Common myeloid progenitor, CD34-positive (primary cell): Measurements from ENCODE around the gene TMEM178B.
"Not testable (repeated sequence)": the region's sequence is repeated elsewhere in the genome, so short reads cannot be mapped to it uniquely, and the experiment has no call there.

Experiments used
- CTCF ChIA-PET: fragments of 350-600 bp; sonication (Branson Sonifier 250); formaldehyde crosslinking; loops from one replicate; lab custom pipeline; 2021; ENCODE audit warnings: antibody characterized with exemption; lab: Charles Lee
- POLR2A ChIA-PET: fragments of 350-600 bp; sonication (Branson Sonifier 250); formaldehyde crosslinking; loops from one replicate; lab custom pipeline; 2021; ENCODE audit warnings: antibody characterized with exemption; lab: Charles Lee
- DNase-seq, 3 donors: peaks; one replicate each; pipeline versions ENCODE4 v3.0.0 to v3.0.0-alpha.2; 2013
- H3K27ac ChIP-seq, 2 experiments: 1 replicate in 1 of 2; 2 replicates in 1 of 2; pipeline ENCODE4 v1.7.0; 2013; ENCODE audit warnings: inconsistent platforms in 2 of 2, low read length in 2 of 2, mild to moderate bottlenecking in 2 of 2, low read depth in 1 of 2, moderate library complexity in 1 of 2; ENCODE audit not compliant: severe bottlenecking in 2 of 2, insufficient read depth in 1 of 2, poor library complexity in 1 of 2
- H3K27me3 ChIP-seq, 5 experiments: replicated peaks in 2 of 5; 1 replicate in 3 of 5; 2 replicates in 2 of 5; pipeline versions ENCODE4 v1.6.1 to v1.7.0; 2013; ENCODE audit warnings: low read length in 4 of 5, mild to moderate bottlenecking in 2 of 5, moderate library complexity in 2 of 5, inconsistent platforms in 1 of 5; ENCODE audit not compliant: insufficient read depth in 5 of 5, control insufficient read depth in 4 of 5
- H3K36me3 ChIP-seq, 4 experiments: 1 replicate in 2 of 4; 2 replicates in 2 of 4; pipeline versions ENCODE4 v1.6.1 to v1.7.0; 2013; ENCODE audit warnings: low read length in 3 of 4, control low read depth in 1 of 4, mild to moderate bottlenecking in 1 of 4; ENCODE audit not compliant: control insufficient read depth in 4 of 4, insufficient read depth in 4 of 4
- H3K4me1 ChIP-seq, 4 experiments: 1 replicate in 3 of 4; 2 replicates in 1 of 4; pipeline versions ENCODE4 v1.6.1 to v1.7.1; 2013; ENCODE audit warnings: low read length in 3 of 4, mild to moderate bottlenecking in 3 of 4, control low read depth in 1 of 4, inconsistent platforms in 1 of 4, moderate library complexity in 1 of 4; ENCODE audit not compliant: control insufficient read depth in 4 of 4, insufficient read depth in 4 of 4; ENCODE audit errors: control extremely low read depth in 1 of 4
- H3K4me3 ChIP-seq, 7 experiments: 1 replicate in 4 of 7; 2 replicates in 3 of 7; pipeline versions ENCODE4 v1.5.1 to v1.7.0; 2013; ENCODE audit warnings: mild to moderate bottlenecking in 7 of 7, low read length in 6 of 7, moderate library complexity in 6 of 7, inconsistent platforms in 2 of 7, low read depth in 2 of 7, control low read depth in 1 of 7; ENCODE audit not compliant: insufficient read depth in 4 of 7, control insufficient read depth in 1 of 7; ENCODE audit errors: extremely low read depth in 1 of 7
- H3K9me3 ChIP-seq, 5 experiments: 1 replicate in 4 of 5; 2 replicates in 1 of 5; pipeline versions ENCODE4 v1.6.1 to v1.7.1; 2013; ENCODE audit warnings: low read length in 4 of 5, mild to moderate bottlenecking in 2 of 5, inconsistent platforms in 1 of 5, low read depth in 1 of 5, moderate library complexity in 1 of 5; ENCODE audit not compliant: control insufficient read depth in 4 of 5, insufficient read depth in 2 of 5; ENCODE audit errors: control extremely low read depth in 1 of 5
- WGBS: methylation state at CpG from one replicate; pipeline ENCODE4 v1.1.5; 2013; ENCODE audit not compliant: insufficient coverage; 5-methylcytosine and 5-hydroxymethylcytosine counted together

Gene TMEM178B

DNA sequence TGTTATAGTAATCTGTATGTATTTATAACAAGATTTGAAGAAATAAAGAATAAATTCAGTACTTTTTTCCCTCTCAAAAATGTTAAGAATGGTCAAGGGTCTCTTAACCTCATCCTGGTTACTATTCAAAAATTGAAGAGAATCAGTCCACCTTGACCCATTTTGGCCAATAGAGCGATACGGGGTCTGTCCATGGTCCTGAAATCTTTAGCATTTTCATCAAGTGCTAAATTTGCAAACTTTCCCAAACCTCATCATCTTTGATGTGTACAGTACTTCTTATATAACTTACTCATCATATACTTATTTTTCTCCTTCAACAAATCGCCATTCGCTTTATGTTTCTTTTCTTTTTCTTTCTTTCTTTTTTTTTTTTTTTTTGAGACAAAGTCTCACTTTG is 23.6 kb downstream of the TMEM178B start:
- WGBS = 75% methylated on average over 4 of the region's 4 CpGs
- DNase-seq = peak in 2 of 3 donors; percentile 42 to 44
- Histone ChIP-seq H3K4me1 (no peaks in the 10 kb centered on the region), H3K27ac (no peak overlapping the region), H3K27me3 (peaks cover 0 to 6% (median 0%) of the 10 kb centered on the region in 5 experiments), H3K9me3 (no peaks in the 10 kb centered on the region), H3K36me3 (no peaks in the 10 kb centered on the region), H3K4me3 (no peak overlapping the region)
- ChIA-PET POLR2A (no interaction called here), CTCF (no interaction called here)

DNA sequence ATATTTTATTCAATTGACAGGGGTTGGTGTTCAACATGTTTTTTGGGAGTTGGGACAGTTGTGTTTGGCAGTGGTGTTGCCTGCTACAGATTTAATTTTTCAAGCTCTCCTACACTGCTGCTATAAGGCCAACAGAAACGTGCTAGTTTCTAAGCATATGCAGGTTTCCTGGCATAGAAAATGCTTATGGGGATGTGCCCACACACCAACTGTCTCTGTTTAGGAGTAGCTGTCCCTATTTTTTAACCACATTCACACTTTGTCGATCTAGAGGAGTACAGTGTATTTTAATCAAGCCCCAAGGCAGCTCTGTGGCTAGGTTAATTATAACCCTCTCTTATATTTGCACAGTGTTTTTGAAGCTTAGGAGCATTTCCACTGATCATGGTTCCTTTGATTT is 28.6 kb downstream of the TMEM178B start:
- Histone ChIP-seq H3K27me3 (peaks cover 0 to 2% (median 0%) of the 10 kb centered on the region in 5 experiments), H3K4me3 (no peak overlapping the region), H3K4me1 (no peaks in the 10 kb centered on the region), H3K27ac (no peak overlapping the region), H3K36me3 (no peaks in the 10 kb centered on the region), H3K9me3 (no peaks in the 10 kb centered on the region)
- POLR2A ChIA-PET = no interaction called here
- WGBS = 100% methylated on average over 1 of the region's 2 CpGs
- CTCF ChIA-PET = no interaction called here
- no peak for DNase-seq

DNA sequence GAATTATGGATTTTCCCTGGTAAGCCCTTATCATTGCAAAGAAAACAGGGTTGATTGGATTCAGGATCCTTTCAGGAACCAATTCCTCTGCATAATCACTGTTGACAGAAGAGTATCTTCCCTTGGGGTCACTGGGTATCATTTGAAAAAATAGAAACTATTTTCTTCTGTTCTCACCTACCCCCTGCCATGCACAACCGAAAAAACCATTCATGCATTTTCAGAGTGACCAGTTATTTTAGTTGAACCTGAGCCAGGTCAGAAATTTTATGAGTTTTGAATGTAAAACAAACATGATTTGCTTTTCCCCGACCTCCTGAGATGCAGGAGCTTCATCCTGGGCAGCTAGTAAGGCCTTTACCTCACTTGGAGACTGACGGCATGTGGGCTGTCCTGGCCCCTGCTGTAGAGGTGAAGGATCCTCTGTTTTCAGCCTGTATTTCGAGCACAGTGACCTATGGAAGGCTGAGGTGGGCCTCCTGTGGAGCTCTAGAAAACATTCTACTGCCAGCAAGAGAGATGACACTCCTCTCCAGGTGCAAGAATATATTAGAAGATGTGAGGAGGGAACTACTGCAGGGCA is 30.1 kb downstream of the TMEM178B start:
- CTCF ChIA-PET = no interaction called here

DNA sequence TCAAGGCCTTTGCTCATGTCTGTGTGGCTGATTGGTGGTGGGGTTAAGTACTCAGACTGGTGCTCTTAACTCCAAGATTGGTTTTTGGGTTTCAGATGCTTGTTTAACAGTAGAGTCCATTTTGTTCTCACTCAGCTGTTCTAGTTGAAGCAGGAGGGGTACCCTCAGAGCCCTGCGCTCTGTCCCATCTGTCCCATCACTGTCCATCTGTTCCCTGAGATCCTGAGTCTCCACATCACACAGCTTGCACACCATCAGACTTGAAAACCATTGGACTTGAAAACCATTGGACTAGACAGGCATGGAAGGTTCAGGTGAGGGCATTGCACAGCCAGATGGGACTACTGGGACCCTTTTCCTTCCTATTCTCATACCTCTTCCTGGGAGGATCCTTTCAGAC is 39.3 kb downstream of the TMEM178B start:
- DNase-seq = no peak
- POLR2A ChIA-PET = no interaction called here
- no CpG with 5 or more reads among the region's 1 CpG for WGBS
- H3K4me3 ChIP-seq = no peak overlapping the region
- H3K27me3 ChIP-seq = no peaks in the 10 kb centered on the region
- no peaks in the 10 kb centered on the region for H3K9me3 ChIP-seq
- H3K4me1 ChIP-seq = no peaks in the 10 kb centered on the region
- CTCF ChIA-PET = no interaction called here
- no peaks in the 10 kb centered on the region for H3K36me3 ChIP-seq
- H3K27ac ChIP-seq = no peak overlapping the region

More for the DNA sequence above, 30.1 kb downstream of the TMEM178B start:
- 51% methylated on average over 3 of the region's 4 CpGs for WGBS
- Histone ChIP-seq H3K27me3 (peaks cover 0 to 2% (median 0%) of the 10 kb centered on the region in 5 experiments), H3K27ac (no peak overlapping the region), H3K36me3 (no peaks in the 10 kb centered on the region), H3K4me1 (no peaks in the 10 kb centered on the region), H3K4me3 (no peak overlapping the region), H3K9me3 (no peaks in the 10 kb centered on the region)
- DNase-seq = no peak
- POLR2A ChIA-PET = no interaction called here

DNA sequence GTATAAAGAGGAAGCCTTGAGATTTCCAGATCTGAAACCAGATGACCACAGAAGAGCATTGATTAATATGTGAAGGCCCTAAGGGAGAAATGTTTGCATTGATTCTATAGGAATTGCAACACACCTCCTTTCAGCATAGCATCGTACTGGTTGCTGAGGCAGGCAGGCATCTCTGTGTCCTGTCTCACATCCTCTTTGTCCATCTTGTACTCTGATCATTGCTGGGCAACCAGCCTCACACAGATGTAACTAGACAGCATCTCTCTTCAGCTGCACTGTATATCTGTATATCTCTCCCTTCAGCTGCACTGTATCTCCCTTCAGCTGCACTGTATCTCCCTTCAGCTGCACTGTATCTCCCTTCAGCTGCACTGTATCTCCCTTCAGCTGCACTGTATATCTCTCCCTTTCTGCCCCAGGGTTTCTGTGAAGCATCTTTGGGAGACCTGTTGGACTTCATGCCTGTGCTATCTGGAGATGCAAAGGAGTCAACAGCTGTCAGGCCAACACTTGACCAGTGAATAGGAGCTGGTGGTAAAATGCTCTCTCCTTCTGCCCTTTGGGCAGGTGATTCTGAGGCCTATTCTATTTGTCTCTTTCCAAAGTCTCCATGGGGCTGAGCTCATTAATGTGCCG is 40.3 kb downstream of the TMEM178B start:
- 92% methylated on average over 2 of the region's 2 CpGs for WGBS
- Histone ChIP-seq H3K36me3 (no peaks in the 10 kb centered on the region), H3K4me3 (no peak overlapping the region), H3K4me1 (no peaks in the 10 kb centered on the region), H3K9me3 (no peaks in the 10 kb centered on the region), H3K27ac (no peak overlapping the region), H3K27me3 (no peaks in the 10 kb centered on the region)
- POLR2A ChIA-PET = no interaction called here
- no peak for DNase-seq
- CTCF ChIA-PET = no interaction called here

DNA sequence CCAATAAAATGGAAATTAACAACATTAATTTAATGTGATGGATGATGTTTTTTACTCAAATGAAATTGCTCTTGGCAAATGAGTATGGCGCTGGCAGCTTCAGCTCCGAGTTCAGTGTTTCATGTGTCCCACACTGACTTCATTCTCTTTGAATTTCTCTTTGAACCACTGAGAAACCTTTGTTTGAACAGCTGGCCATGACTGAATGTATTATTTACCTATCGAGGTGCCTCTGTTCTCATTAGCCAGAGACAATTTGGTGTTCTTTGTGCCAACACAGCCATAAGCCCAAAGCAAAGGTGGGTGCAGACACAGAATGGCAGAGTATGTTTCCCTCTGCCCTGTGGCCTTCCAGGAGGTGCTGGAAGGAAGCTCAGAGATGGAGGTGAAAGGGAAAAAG is 42.1 kb downstream of the TMEM178B start:
- Histone ChIP-seq H3K4me3 (no peak overlapping the region), H3K27me3 (no peaks in the 10 kb centered on the region), H3K36me3 (no peaks in the 10 kb centered on the region), H3K4me1 (no peaks in the 10 kb centered on the region), H3K9me3 (no peaks in the 10 kb centered on the region), H3K27ac (no peak overlapping the region)
- 95% methylated on average over 2 of the region's 3 CpGs for WGBS
- no peak for DNase-seq
- ChIA-PET CTCF (no interaction called here), POLR2A (no interaction called here)

DNA sequence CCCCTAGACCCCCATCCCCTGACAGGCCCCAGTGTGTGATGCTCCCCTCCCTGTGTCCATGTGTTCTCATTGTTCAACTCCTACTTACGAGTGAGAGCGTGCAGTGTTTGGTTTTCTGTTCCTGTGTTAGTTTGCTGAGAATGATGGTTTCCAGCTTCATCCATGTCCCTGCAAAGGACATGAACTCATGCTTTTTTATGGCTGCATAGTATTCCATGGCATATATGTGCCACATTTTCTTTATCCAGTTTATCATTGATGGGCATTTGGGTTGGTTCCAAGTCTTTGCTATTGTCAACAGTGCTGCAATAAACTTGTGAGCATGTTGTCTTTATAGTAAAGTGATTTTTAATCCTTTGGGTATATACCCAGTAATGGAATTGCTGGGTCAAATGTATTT is 42.8 kb downstream of the TMEM178B start:
- CTCF ChIA-PET, DNase-seq, H3K4me1 ChIP-seq, POLR2A ChIA-PET, H3K9me3 ChIP-seq, H3K4me3 ChIP-seq, H3K36me3 ChIP-seq, H3K27me3 ChIP-seq, H3K27ac ChIP-seq: not testable (repeated sequence)
- WGBS = no CpG with 5 or more reads among the region's 2 CpGs
